IPS DF 4.7 (cell line): Measurements from ENCODE around the gene PEX14.

Experiments
- DNase-seq: peaks from one replicate; pipeline ENCODE4 v3.0.0-alpha.2; 2013; ENCODE audit warnings: low spot score; ENCODE audit errors: extremely low read depth

PEX14 gene

GRCh38 chr1:10540277-10541005 lies 65.7 kb downstream of the PEX14 start:
- no peak for DNase-seq

- DNase-seq: no peak
Observed at GRCh38 chr1:10541286-10541685, 66.5 kb downstream of the PEX14 start.

GRCh38 chr1:10544239-10544638 lies 69.5 kb downstream of the PEX14 start:
- no peak for DNase-seq

- no peak for DNase-seq
Observed at GRCh38 chr1:10546896-10547295, 72.1 kb downstream of the PEX14 start.

GRCh38 chr1:10549904-10550664 lies 75.3 kb downstream of the PEX14 start:
- no peak for DNase-seq

GRCh38 chr1:10553118-10553517 lies 78.4 kb downstream of the PEX14 start:
- DNase-seq: no peak

GRCh38 chr1:10555635-10556429 lies 81.1 kb downstream of the PEX14 start:
- DNase-seq: no peak

- DNase-seq: no peak
Observed at GRCh38 chr1:10556430-10557005, 81.8 kb downstream of the PEX14 start.

- no peak for DNase-seq
Observed at GRCh38 chr1:10557714-10558113, 83.0 kb downstream of the PEX14 start.

GRCh38 chr1:10559386-10559785 lies 84.6 kb downstream of the PEX14 start:
- no peak for DNase-seq

- no peak for DNase-seq
Observed at GRCh38 chr1:10561497-10561896, 86.7 kb downstream of the PEX14 start.

GRCh38 chr1:10561955-10562354 lies 87.2 kb downstream of the PEX14 start:
- no peak for DNase-seq

- DNase-seq: no peak
Observed at GRCh38 chr1:10564063-10564462, 89.3 kb downstream of the PEX14 start.

- DNase-seq: no peak
Observed at GRCh38 chr1:10569531-10569930, 94.8 kb downstream of the PEX14 start.

GRCh38 chr1:10575616-10576015 lies 100.9 kb downstream of the PEX14 start:
- DNase-seq: no peak

GRCh38 chr1:10578070-10578469 lies 103.3 kb downstream of the PEX14 start:
- no peak for DNase-seq

GRCh38 chr1:10583641-10584040 lies 108.9 kb downstream of the PEX14 start:
- no peak for DNase-seq

GRCh38 chr1:10585242-10585641 lies 110.5 kb downstream of the PEX14 start:
- DNase-seq: no peak

GRCh38 chr1:10586125-10586524 lies 111.4 kb downstream of the PEX14 start:
- no peak for DNase-seq

GRCh38 chr1:10588640-10589039 lies 113.9 kb downstream of the PEX14 start:
- no peak for DNase-seq

GRCh38 chr1:10589074-10589473 lies 114.3 kb downstream of the PEX14 start:
- no peak for DNase-seq

GRCh38 chr1:10591010-10591409 lies 116.3 kb downstream of the PEX14 start:
- no peak for DNase-seq
